Left ventricle myocardium inferior (tissue), 1 donor: Measurements from ENCODE around the gene DLK2. TPM values are rescaled to one million over a fixed set of nuclear protein-coding genes. Genes with fewer than 3 reads are reported as not detected.

Experiments
- DNase-seq: peaks from one replicate; pipeline ENCODE4 v3.0.0-alpha.2; 2020
- H3K27ac ChIP-seq: fragments of 200-600 bp; replicated peaks from 2 replicates; pipeline ENCODE4 v1.8.0; 2021
- H3K27me3 ChIP-seq: fragments of 200-600 bp; 2 replicates; pipeline ENCODE4 v1.8.0; 2021; ENCODE audit warnings: low read depth
- H3K36me3 ChIP-seq: fragments of 200-600 bp; 2 replicates; pipeline ENCODE4 v1.8.0; 2021
- H3K4me1 ChIP-seq: fragments of 200-600 bp; 2 replicates; pipeline ENCODE4 v1.8.0; 2021
- H3K4me3 ChIP-seq: fragments of 200-600 bp; 2 replicates; pipeline ENCODE4 v1.8.0; 2021; ENCODE audit warnings: mild to moderate bottlenecking, moderate library complexity
- H3K9me3 ChIP-seq: fragments of 200-600 bp; replicated peaks from 2 replicates; pipeline ENCODE4 v1.8.0; 2021
- intact Hi-C: fragments of 100-400 bp; cut with micrococcal nuclease; formaldehyde crosslinking; loops from one replicate; pipeline ENCODE4 v1.11.0; 2022
- microRNA-seq: library from miRNA; unstranded; fragments of <30 nt; microRNA quantifications from one replicate; pipeline ENCODE4 v1.2.0, GENCODE V29; 2020
- total RNA-seq: library from RNA; stranded (reverse); fragmentation: NEBNext Ultra II Directional; extraction: Animal tissue kit (Norgen Biotek cat#: 25700); gene quantifications from one replicate; pipeline ENCODE4 v1.2.1, GENCODE V29; 2021
- TF ChIP-seq, protein P1 (sequence below): fragments of 200-600 bp; IDR thresholded peaks from 2 replicates; pipeline ENCODE4 v1.8.0; 2021; ENCODE audit warnings: antibody characterized with exemption, mild to moderate bottlenecking, borderline replicate concordance
- donor health status: DM: no; HTN: yes; CAD: no; lungs with severe emphysema.

The DLK2 gene
- total RNA-seq, 1 donor from 2014 or later = 3.3 TPM

DNA sequence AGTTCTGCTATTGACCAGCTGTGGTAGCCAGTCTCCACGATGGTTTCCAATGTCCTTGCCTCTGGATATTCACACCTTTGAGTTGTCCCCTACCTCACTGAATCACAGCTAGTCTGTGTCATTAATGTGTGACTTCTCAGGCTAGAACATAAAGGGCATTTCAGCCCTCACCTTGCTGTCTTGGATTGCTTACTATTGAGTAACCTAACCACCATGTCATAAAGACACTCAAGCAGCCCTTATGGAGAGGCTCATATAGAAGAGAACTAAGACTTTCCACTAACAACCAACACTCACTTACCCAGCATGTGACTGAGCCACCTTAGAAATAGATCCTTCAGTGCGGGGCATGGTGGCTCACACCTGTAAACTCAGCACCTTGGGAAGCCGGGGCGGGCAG is 47.1 kb downstream of the DLK2 start:
- Histone ChIP-seq H3K9me3 (no peaks in the 10 kb centered on the region), H3K27me3 (peaks cover 23% of the 10 kb centered on the region), H3K36me3 (no peaks in the 10 kb centered on the region), H3K27ac (no peak overlapping the region), H3K4me3 (no peak overlapping the region), H3K4me1 (no peaks in the 10 kb centered on the region)
- intact Hi-C loops = no loop called here
- TF ChIP-seq, protein P1, sequence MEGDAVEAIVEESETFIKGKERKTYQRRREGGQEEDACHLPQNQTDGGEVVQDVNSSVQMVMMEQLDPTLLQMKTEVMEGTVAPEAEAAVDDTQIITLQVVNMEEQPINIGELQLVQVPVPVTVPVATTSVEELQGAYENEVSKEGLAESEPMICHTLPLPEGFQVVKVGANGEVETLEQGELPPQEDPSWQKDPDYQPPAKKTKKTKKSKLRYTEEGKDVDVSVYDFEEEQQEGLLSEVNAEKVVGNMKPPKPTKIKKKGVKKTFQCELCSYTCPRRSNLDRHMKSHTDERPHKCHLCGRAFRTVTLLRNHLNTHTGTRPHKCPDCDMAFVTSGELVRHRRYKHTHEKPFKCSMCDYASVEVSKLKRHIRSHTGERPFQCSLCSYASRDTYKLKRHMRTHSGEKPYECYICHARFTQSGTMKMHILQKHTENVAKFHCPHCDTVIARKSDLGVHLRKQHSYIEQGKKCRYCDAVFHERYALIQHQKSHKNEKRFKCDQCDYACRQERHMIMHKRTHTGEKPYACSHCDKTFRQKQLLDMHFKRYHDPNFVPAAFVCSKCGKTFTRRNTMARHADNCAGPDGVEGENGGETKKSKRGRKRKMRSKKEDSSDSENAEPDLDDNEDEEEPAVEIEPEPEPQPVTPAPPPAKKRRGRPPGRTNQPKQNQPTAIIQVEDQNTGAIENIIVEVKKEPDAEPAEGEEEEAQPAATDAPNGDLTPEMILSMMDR = no peak
- DNase-seq = no peak

DNA sequence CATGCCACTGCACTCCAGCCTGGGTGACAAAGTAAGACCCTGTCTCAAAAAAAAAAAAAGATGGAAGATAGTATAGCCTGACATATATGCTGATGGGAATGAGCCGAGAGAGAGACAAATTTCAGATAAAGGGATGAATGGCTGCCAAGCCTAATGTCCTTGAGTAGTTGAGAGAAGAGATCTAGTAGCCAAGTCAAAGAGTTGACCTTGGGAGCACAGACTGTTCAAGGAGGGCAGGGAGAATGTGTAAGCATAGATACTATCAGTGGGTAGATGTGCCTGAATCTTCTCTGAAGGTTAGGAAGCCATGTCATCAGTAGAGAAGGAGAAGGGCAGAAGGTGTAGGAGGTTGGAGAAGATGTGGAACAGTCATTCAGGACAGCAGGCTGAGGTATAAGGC is 48.1 kb downstream of the DLK2 start:
- peaks cover 13% of the 10 kb centered on the region for H3K27me3 ChIP-seq
- no peak overlapping the region for H3K4me3 ChIP-seq
- H3K27ac ChIP-seq = no peak overlapping the region
- no peaks in the 10 kb centered on the region for H3K9me3 ChIP-seq
- H3K4me1 ChIP-seq = peaks cover 1% of the 10 kb centered on the region
- no peak for DNase-seq
- intact Hi-C loops = no loop called here
- H3K36me3 ChIP-seq = no peaks in the 10 kb centered on the region
- TF ChIP-seq, protein P1 = no peak

DNA sequence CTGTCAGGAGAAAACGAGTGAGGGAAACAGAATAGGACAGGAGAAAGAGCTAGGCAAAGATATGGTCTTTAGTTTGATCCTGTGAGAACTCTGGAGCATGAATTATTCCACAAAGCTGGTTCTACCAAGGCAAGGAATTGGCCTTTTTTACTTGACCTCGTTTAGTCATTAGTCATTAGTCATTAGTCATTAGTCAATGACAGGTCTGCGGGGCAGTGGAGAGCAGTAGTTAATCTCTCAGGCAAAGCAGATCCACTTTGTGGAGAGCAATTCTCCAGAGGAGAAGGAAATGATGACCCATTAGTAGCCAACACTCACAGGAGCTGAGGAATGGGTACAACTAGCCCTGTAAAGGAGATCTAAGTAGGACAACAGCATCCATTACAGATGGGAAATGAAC is 50.0 kb downstream of the DLK2 start:
- TF ChIP-seq, protein P1 = no peak
- no peak overlapping the region for H3K27ac ChIP-seq
- H3K9me3 ChIP-seq = no peaks in the 10 kb centered on the region
- peaks cover 9% of the 10 kb centered on the region for H3K4me1 ChIP-seq
- intact Hi-C loops = no loop called here
- DNase-seq = no peak
- H3K27me3 ChIP-seq = peaks cover 7% of the 10 kb centered on the region
- no peaks in the 10 kb centered on the region for H3K36me3 ChIP-seq
- no peak overlapping the region for H3K4me3 ChIP-seq

DNA sequence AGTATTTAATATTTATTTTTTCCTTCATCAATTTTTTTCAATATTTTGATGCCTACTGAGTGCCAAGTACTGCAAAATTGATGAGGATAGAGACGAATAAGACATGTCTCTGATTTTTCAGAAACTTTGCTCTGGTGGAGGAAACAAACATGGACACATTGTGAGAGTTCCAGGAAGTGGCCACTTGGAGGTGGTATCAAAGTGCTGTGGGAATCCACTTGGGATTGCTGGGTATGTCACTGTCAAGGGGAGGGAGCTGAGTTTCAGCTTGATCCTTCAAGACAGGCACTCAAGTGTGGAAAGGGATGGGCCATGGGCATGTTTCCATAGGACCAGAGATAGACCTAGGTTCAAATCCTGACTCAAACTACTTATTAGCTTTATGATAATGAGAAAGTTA is 52.5 kb downstream of the DLK2 start:
- H3K9me3 ChIP-seq = no peaks in the 10 kb centered on the region
- H3K27me3 ChIP-seq = peaks cover under 1% of the 10 kb centered on the region
- H3K36me3 ChIP-seq = no peaks in the 10 kb centered on the region
- H3K4me3 ChIP-seq = no peak overlapping the region
- DNase-seq = no peak
- H3K4me1 ChIP-seq = peaks cover 9% of the 10 kb centered on the region
- intact Hi-C loops = no loop called here
- H3K27ac ChIP-seq = no peak overlapping the region
- TF ChIP-seq, protein P1 = no peak

DNA sequence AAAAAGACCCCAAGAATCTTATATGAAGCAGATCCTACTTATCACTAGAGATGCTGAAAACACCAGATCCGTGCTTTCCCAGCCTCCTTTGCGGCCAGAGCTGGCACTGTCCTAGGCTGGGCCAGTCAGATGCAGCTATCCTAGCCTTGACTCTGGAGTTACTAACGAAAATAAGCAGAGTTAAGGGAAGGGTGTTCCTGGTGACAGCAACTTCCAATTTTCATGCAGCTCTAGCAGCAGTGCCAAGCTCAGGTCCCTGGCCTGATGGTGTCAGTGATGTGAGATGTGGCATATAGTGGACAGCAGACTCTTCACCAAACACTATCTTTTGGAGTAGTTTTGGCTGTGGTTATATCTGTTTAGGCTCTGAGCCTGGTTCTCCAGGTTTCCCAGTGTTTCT is 53.6 kb downstream of the DLK2 start:
- H3K27me3 ChIP-seq = no peaks in the 10 kb centered on the region
- no peaks in the 10 kb centered on the region for H3K36me3 ChIP-seq
- intact Hi-C loops = no loop called here
- H3K9me3 ChIP-seq = no peaks in the 10 kb centered on the region
- TF ChIP-seq, protein P1 = no peak
- peaks cover 9% of the 10 kb centered on the region for H3K4me1 ChIP-seq
- DNase-seq = no peak
- H3K4me3 ChIP-seq = no peak overlapping the region
- no peak overlapping the region for H3K27ac ChIP-seq

Small RNAs within 50 kb of the gene (microRNA-seq; reads per million reads assigned to microRNA genes)
- not detected for gene MIR6780B

Other genes starting within 250 kb of the DLK2 start
- 27.7 TPM for gene DNPH1, start 226.1 kb downstream of the DLK2 start, total RNA-seq
- gene TTBK1, start 212.1 kb downstream of the DLK2 start, total RNA-seq = 0.27 TPM
- gene SLC22A7, start 157.3 kb downstream of the DLK2 start, total RNA-seq = not detected
- 42.3 TPM for gene CRIP3, start 146.7 kb downstream of the DLK2 start, total RNA-seq
- gene ZNF318, start 85.9 kb downstream of the DLK2 start, total RNA-seq = 12.5 TPM
- 11.7 TPM for gene ABCC10, start 28.0 kb downstream of the DLK2 start, total RNA-seq
- gene TJAP1, start 22.0 kb upstream of the DLK2 start, total RNA-seq = 24.1 TPM
- gene LRRC73, start 54.8 kb upstream of the DLK2 start, total RNA-seq = 1.6 TPM
- 69.9 TPM for gene YIPF3, start 61.4 kb upstream of the DLK2 start, total RNA-seq
- gene POLR1C, start 61.5 kb upstream of the DLK2 start, total RNA-seq = 14.7 TPM
- 20.3 TPM for gene XPO5, start 120.5 kb upstream of the DLK2 start, total RNA-seq
- 7.9 TPM for gene POLH, start 120.6 kb upstream of the DLK2 start, total RNA-seq
- 27.1 TPM for gene GTPBP2, start 173.7 kb upstream of the DLK2 start, total RNA-seq
- gene MAD2L1BP, start 180.3 kb upstream of the DLK2 start, total RNA-seq = 27.6 TPM
- 0.08 TPM for gene RSPH9, start 189.5 kb upstream of the DLK2 start, total RNA-seq
- gene MRPS18A, start 232.2 kb upstream of the DLK2 start, total RNA-seq = 41.8 TPM